ENCODE measurements around the gene SLC25A3.

- TF ChIP-seq CTCF (optimal IDR thresholded peaks at IDR 0.05 in 1 of 3, IDR thresholded peaks at IDR 0.05 in 1 of 3, conservative IDR thresholded peaks at IDR 0.05 in 1 of 3; ENCODE audit: extremely low read depth in 1 of 3, insufficient read depth in 2 of 3, low read length in 3 of 3) (no peak), EZH2 (IDR thresholded peaks at IDR 0.05; ENCODE audit: low read length) (no peak)
These were observed 44.5 kb downstream of the SLC25A3 start for GRCh38 chr12:98638009-98638408.
